Tibial nerve (tissue), 4 donors: ENCODE measurements around the gene ECE1.

Source experiments
- EP300 ChIP-seq, 2 donors: sonication (generic); formaldehyde crosslinking; IDR thresholded peaks; one replicate each; pipeline ENCODE4 v1.6.1; 2017; ENCODE audit warnings: antibody characterized with exemption in 2 of 2, mild to moderate bottlenecking in 1 of 2
- POLR2A ChIP-seq, 2 donors: fragments of 450-650 bp; IDR thresholded peaks; one replicate each; pipeline ENCODE4 v1.6.1; 2017; ENCODE audit warnings: antibody characterized with exemption in 2 of 2, mild to moderate bottlenecking in 2 of 2, moderate library complexity in 2 of 2
- TF ChIP-seq, protein P1 (sequence below), 5 experiments: fragments of 200-600 bp in 3 of 5; fragments of 450-650 bp in 2 of 5; sonication (generic) in 3 of 5; IDR thresholded peaks; one replicate each; pipeline ENCODE4 v1.5.1; 2016 to 2019; ENCODE audit warnings: antibody characterized with exemption in 5 of 5, mild to moderate bottlenecking in 3 of 5, moderate library complexity in 2 of 5

DNA sequence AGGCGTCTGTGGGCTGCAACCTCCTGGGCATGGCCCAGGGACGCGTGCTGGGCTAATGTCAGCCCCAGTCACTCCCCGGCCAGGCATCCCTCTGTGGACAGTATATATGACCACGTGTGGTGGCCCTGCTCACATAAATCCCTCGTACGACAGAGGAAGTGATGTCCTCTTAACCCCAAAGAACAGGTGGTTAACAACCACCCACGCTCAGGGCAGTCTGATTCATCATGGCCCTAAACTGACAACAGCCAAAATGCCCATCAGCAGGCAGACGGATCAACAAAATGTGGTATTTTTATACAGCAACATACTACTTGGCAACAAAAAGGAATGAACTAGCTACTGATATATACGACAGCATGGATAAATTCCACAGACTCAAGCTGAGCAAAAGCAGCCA, 51.0 kb downstream of the ECE1 start:
- TF ChIP-seq, protein P1, sequence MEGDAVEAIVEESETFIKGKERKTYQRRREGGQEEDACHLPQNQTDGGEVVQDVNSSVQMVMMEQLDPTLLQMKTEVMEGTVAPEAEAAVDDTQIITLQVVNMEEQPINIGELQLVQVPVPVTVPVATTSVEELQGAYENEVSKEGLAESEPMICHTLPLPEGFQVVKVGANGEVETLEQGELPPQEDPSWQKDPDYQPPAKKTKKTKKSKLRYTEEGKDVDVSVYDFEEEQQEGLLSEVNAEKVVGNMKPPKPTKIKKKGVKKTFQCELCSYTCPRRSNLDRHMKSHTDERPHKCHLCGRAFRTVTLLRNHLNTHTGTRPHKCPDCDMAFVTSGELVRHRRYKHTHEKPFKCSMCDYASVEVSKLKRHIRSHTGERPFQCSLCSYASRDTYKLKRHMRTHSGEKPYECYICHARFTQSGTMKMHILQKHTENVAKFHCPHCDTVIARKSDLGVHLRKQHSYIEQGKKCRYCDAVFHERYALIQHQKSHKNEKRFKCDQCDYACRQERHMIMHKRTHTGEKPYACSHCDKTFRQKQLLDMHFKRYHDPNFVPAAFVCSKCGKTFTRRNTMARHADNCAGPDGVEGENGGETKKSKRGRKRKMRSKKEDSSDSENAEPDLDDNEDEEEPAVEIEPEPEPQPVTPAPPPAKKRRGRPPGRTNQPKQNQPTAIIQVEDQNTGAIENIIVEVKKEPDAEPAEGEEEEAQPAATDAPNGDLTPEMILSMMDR (IDR thresholded peaks at IDR 0.05), result no peak
- TF ChIP-seq POLR2A (IDR thresholded peaks at IDR 0.05) (no peak), EP300 (IDR thresholded peaks at IDR 0.05) (no peak)
